Memory B cell (primary cell): ENCODE data around the gene JSRP1.
"Not testable (repeated sequence)": the region's sequence is repeated elsewhere in the genome, so short reads cannot be mapped to it uniquely, and the experiment has no call there.

ENCODE experiments used
- ATAC-seq: fragments of 150-1000 bp; cut with Tn5 transposase; 2 replicates; pipeline ENCODE4 v1.10.0; 2021; ENCODE audit warnings: low read depth, mild to moderate bottlenecking, moderate library complexity
- DNase-seq, 2 donors: peaks; one replicate each; pipeline ENCODE4 v3.0.0; 2022; ENCODE audit warnings: low spot score in 2 of 2
- H3K27ac Mint-ChIP-seq: one replicate; pipeline ENCODE4 v1.8.0; 2022; ENCODE audit warnings: mild to moderate bottlenecking, moderate library complexity, mixed read lengths
- H3K27me3 Mint-ChIP-seq: one replicate; pipeline ENCODE4 v1.8.0; 2022; ENCODE audit warnings: mixed read lengths
- H3K36me3 Mint-ChIP-seq: one replicate; pipeline ENCODE4 v1.8.0; 2022; ENCODE audit warnings: mild to moderate bottlenecking, mixed read lengths
- H3K4me1 Mint-ChIP-seq: one replicate; pipeline ENCODE4 v1.8.0; 2022; ENCODE audit warnings: mixed read lengths
- H3K4me3 Mint-ChIP-seq: one replicate; pipeline ENCODE4 v1.8.0; 2022; ENCODE audit warnings: mild to moderate bottlenecking, moderate library complexity, mixed read lengths
- H3K9me3 Mint-ChIP-seq: one replicate; pipeline ENCODE4 v1.8.0; 2022; ENCODE audit warnings: mixed read lengths

Gene JSRP1

GRCh38 chr19:2288818-2289713, 32.8 kb upstream of the JSRP1 start:
- H3K27ac Mint-ChIP-seq: peak overlapping the region; percentile 78
- no peaks in the 10 kb centered on the region for H3K27me3 Mint-ChIP-seq
- peak overlapping the region; percentile 96 for H3K4me3 Mint-ChIP-seq
- no peaks in the 10 kb centered on the region for H3K9me3 Mint-ChIP-seq
- peak; percentile 31 for ATAC-seq
- H3K36me3 Mint-ChIP-seq: peaks cover 11% of the 10 kb centered on the region
- H3K4me1 Mint-ChIP-seq: peaks cover 25% of the 10 kb centered on the region
- DNase-seq: peak in 1 of 2 donors; percentile 57

GRCh38 chr19:2288338-2288817, 32.2 kb upstream of the JSRP1 start:
- Mint-ChIP-seq H3K4me1 (peaks cover 21% of the 10 kb centered on the region), H3K36me3 (peaks cover 8% of the 10 kb centered on the region), H3K4me3 (peak overlapping the region; percentile 96), H3K9me3 (no peaks in the 10 kb centered on the region), H3K27ac (peak overlapping the region; percentile 78), H3K27me3 (no peaks in the 10 kb centered on the region)
- DNase-seq (no peak), ATAC-seq (no peak)

- no peaks in the 10 kb centered on the region for H3K9me3 Mint-ChIP-seq
- H3K27ac Mint-ChIP-seq: peak overlapping the region; percentile 78
- ATAC-seq (no peak), DNase-seq (no peak)
- no peaks in the 10 kb centered on the region for H3K27me3 Mint-ChIP-seq
- peaks cover 4% of the 10 kb centered on the region for H3K36me3 Mint-ChIP-seq
- peak overlapping the region; percentile 30 for H3K4me3 Mint-ChIP-seq
- peaks cover 21% of the 10 kb centered on the region for H3K4me1 Mint-ChIP-seq
Observed at GRCh38 chr19:2287585-2288337, 31.5 kb upstream of the JSRP1 start.

GRCh38 chr19:2286402-2287140, 30.4 kb upstream of the JSRP1 start:
- Mint-ChIP-seq H3K27ac (peak overlapping the region; percentile 38), H3K36me3 (no peaks in the 10 kb centered on the region), H3K4me3 (no peak overlapping the region), H3K9me3 (no peaks in the 10 kb centered on the region), H3K4me1 (peaks cover 25% of the 10 kb centered on the region), H3K27me3 (no peaks in the 10 kb centered on the region)
- ATAC-seq (no peak), DNase-seq (no peak)

GRCh38 chr19:2283835-2284507, 27.8 kb upstream of the JSRP1 start:
- H3K4me1 Mint-ChIP-seq: peaks cover 20% of the 10 kb centered on the region
- DNase-seq (no peak), ATAC-seq (no peak)
- no peak overlapping the region for H3K4me3 Mint-ChIP-seq
- H3K9me3 Mint-ChIP-seq: no peaks in the 10 kb centered on the region
- no peaks in the 10 kb centered on the region for H3K27me3 Mint-ChIP-seq
- no peak overlapping the region for H3K27ac Mint-ChIP-seq
- no peaks in the 10 kb centered on the region for H3K36me3 Mint-ChIP-seq

GRCh38 chr19:2282862-2283237, 26.6 kb upstream of the JSRP1 start:
- Mint-ChIP-seq H3K4me3 (peak overlapping the region; percentile 54), H3K36me3 (no peaks in the 10 kb centered on the region), H3K27me3 (no peaks in the 10 kb centered on the region), H3K27ac (peak overlapping the region; percentile 28), H3K9me3 (no peaks in the 10 kb centered on the region), H3K4me1 (peaks cover 12% of the 10 kb centered on the region)
- ATAC-seq (no peak), DNase-seq (no peak)

GRCh38 chr19:2282062-2282861, 26.0 kb upstream of the JSRP1 start, which contains the start of gene PEAK3:
Gene PEAK3 (minus strand): TSS chr19:2282175. CDS start chr19:2280931, 1,244 bp downstream.
- Mint-ChIP-seq H3K27me3 (no peaks in the 10 kb centered on the region), H3K27ac (peak within 1 kb of the TSS; percentile 37), H3K4me3 (peak within 1 kb of the TSS; percentile 76), H3K9me3 (no peaks in the 10 kb centered on the region), H3K36me3 (no peaks in the 10 kb centered on the region), H3K4me1 (peaks cover 11% of the 10 kb centered on the region)
- no peak for DNase-seq
- peak; percentile 48 for ATAC-seq

- Mint-ChIP-seq H3K27ac (peak overlapping the region; percentile 37), H3K4me1 (peaks cover 11% of the 10 kb centered on the region), H3K4me3 (peak overlapping the region; percentile 76)
- not testable (repeated sequence) for ATAC-seq, DNase-seq, H3K9me3 Mint-ChIP-seq, H3K27me3 Mint-ChIP-seq, H3K36me3 Mint-ChIP-seq
Observed at GRCh38 chr19:2281265-2282061, 25.2 kb upstream of the JSRP1 start.

GRCh38 chr19:2280633-2281264, 24.5 kb upstream of the JSRP1 start:
- ATAC-seq (no peak), DNase-seq (no peak)
- Mint-ChIP-seq H3K4me3 (no peak overlapping the region), H3K27me3 (no peaks in the 10 kb centered on the region), H3K4me1 (peaks cover 11% of the 10 kb centered on the region), H3K27ac (no peak overlapping the region), H3K36me3 (no peaks in the 10 kb centered on the region), H3K9me3 (no peaks in the 10 kb centered on the region)

GRCh38 chr19:2278459-2279158, 22.4 kb upstream of the JSRP1 start:
- Mint-ChIP-seq H3K27ac (peak overlapping the region; percentile 67), H3K27me3 (no peaks in the 10 kb centered on the region), H3K4me1 (peaks cover 24% of the 10 kb centered on the region), H3K36me3 (peaks cover 10% of the 10 kb centered on the region), H3K9me3 (no peaks in the 10 kb centered on the region), H3K4me3 (no peak overlapping the region)
- no peak for DNase-seq
- ATAC-seq: no peak

GRCh38 chr19:2277138-2277537, 20.9 kb upstream of the JSRP1 start:
- Mint-ChIP-seq H3K27ac (no peak overlapping the region), H3K27me3 (no peaks in the 10 kb centered on the region), H3K4me3 (no peak overlapping the region), H3K9me3 (no peaks in the 10 kb centered on the region), H3K4me1 (peaks cover 26% of the 10 kb centered on the region), H3K36me3 (peaks cover 13% of the 10 kb centered on the region)
- DNase-seq (no peak), ATAC-seq (no peak)
